Osteoblast (primary cell): ENCODE measurements around the gene SDR39U1. TPM values are rescaled to one million over a fixed set of nuclear protein-coding genes. Genes with fewer than 3 reads are reported as not detected.

Source experiments
- DNase-seq: peaks from one replicate; pipeline ENCODE4 v3.0.0; 2011; ENCODE audit warnings: low spot score, mixed read lengths; ENCODE audit not compliant: insufficient read length; ENCODE audit errors: missing footprints
- H2AFZ ChIP-seq: 2 replicates; pipeline ENCODE4 v1.6.0; 2011; ENCODE audit warnings: mild to moderate bottlenecking, low read length
- H3K27ac ChIP-seq: 2 replicates; pipeline ENCODE4 v1.5.1; 2011; ENCODE audit warnings: mild to moderate bottlenecking, low read depth, low read length, moderate library complexity
- H3K27me3 ChIP-seq: 2 replicates; pipeline ENCODE4 v1.6.0; 2012; ENCODE audit warnings: mild to moderate bottlenecking, control low read depth, inconsistent platforms, low read length, moderate library complexity; ENCODE audit not compliant: insufficient read depth
- H3K36me3 ChIP-seq: 2 replicates; pipeline ENCODE4 v1.5.1; 2011; ENCODE audit warnings: mild to moderate bottlenecking, low read length, control low read depth, moderate library complexity; ENCODE audit not compliant: insufficient read depth
- H3K4me1 ChIP-seq: 2 replicates; pipeline ENCODE4 v1.5.1; 2011; ENCODE audit warnings: mild to moderate bottlenecking, low read length, control low read depth, moderate library complexity; ENCODE audit not compliant: insufficient read depth
- H3K4me2 ChIP-seq: 2 replicates; pipeline ENCODE4 v1.6.0; 2011; ENCODE audit warnings: mild to moderate bottlenecking, low read length; ENCODE audit not compliant: insufficient read depth
- H3K4me3 ChIP-seq: fragments of 200-600 bp; sonication (generic); 3 replicates; pipeline ENCODE4 v1.5.1; 2012; ENCODE audit warnings: mild to moderate bottlenecking, low read length, inconsistent platforms; ENCODE audit not compliant: insufficient read depth
- H3K79me2 ChIP-seq: 2 replicates; pipeline ENCODE4 v1.6.0; 2012; ENCODE audit warnings: mild to moderate bottlenecking, low read length, control low read depth, inconsistent platforms; ENCODE audit not compliant: insufficient read depth
- H3K9me3 ChIP-seq: 2 replicates; pipeline ENCODE4 v1.5.1; 2011; ENCODE audit warnings: low read depth, low read length, control low read depth
- H4K20me1 ChIP-seq: 2 replicates; pipeline ENCODE4 v1.6.0; 2012; ENCODE audit warnings: mild to moderate bottlenecking, low read length, control low read depth; ENCODE audit not compliant: insufficient read depth
- total RNA-seq: library from RNA; depleted of rRNA; stranded (reverse); fragments of >200 nt; gene quantifications from 2 replicates; pipeline ENCODE4 v1.2.3, GENCODE V29; 2012
- TF ChIP-seq, protein P1 (sequence below): IDR thresholded peaks from 2 replicates; pipeline ENCODE4 v1.5.1; 2011; ENCODE audit warnings: mild to moderate bottlenecking, low read depth, low read length, moderate library complexity; ENCODE audit errors: extremely low read depth

Gene SDR39U1
- total RNA-seq, 1 donor: 11.6 TPM

DNA sequence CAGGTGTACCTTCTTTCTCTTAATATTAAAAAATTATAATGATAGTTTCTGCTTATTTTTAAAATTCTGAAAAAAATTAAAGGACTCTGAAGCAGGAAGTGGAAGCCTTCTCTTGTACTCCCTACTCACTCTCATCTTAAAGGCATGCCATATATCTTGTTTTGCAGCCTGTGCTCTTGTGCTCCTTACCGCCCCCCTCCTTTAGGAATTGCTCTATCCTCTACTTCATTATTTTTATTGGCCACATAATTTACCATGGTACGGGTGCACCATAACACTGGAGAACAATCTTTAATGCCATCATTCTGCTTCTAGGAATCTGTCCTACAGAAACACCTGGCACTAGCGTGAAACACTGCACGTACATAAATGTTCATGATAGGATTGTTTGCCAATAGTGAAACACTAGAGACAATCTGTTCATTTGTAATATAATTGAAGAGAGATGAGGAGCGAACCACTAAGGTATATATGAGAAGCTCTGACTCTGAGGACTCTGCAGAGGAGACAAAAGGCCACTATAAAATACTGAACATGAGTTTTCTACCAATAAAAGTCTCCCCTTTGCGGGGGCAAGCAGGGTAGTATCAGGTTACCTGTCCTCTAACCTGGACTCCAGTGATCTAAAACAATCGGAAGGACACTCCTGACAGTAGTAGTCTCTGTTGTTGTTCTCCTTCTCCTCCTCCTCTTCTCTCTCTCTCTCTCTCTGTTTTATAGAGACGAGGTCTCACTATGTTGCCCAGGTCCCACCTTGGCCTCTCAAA is 50.1 kb downstream of the SDR39U1 start:
- Histone ChIP-seq H3K4me3 (peak overlapping the region; percentile 2), H3K4me1 (peaks cover 14% of the 10 kb centered on the region), H3K9me3 (no peaks in the 10 kb centered on the region), H3K27ac (peak overlapping the region; percentile 56), H3K36me3 (no peaks in the 10 kb centered on the region), H3K27me3 (no peaks in the 10 kb centered on the region), H3K4me2 (peak overlapping the region; percentile 66), H3K79me2 (no peaks in the 10 kb centered on the region), H2AFZ (peak overlapping the region; percentile 19), H4K20me1 (no peaks in the 10 kb centered on the region)
- DNase-seq: peak; percentile 95
- TF ChIP-seq, protein P1, sequence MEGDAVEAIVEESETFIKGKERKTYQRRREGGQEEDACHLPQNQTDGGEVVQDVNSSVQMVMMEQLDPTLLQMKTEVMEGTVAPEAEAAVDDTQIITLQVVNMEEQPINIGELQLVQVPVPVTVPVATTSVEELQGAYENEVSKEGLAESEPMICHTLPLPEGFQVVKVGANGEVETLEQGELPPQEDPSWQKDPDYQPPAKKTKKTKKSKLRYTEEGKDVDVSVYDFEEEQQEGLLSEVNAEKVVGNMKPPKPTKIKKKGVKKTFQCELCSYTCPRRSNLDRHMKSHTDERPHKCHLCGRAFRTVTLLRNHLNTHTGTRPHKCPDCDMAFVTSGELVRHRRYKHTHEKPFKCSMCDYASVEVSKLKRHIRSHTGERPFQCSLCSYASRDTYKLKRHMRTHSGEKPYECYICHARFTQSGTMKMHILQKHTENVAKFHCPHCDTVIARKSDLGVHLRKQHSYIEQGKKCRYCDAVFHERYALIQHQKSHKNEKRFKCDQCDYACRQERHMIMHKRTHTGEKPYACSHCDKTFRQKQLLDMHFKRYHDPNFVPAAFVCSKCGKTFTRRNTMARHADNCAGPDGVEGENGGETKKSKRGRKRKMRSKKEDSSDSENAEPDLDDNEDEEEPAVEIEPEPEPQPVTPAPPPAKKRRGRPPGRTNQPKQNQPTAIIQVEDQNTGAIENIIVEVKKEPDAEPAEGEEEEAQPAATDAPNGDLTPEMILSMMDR: peak; percentile 26

DNA sequence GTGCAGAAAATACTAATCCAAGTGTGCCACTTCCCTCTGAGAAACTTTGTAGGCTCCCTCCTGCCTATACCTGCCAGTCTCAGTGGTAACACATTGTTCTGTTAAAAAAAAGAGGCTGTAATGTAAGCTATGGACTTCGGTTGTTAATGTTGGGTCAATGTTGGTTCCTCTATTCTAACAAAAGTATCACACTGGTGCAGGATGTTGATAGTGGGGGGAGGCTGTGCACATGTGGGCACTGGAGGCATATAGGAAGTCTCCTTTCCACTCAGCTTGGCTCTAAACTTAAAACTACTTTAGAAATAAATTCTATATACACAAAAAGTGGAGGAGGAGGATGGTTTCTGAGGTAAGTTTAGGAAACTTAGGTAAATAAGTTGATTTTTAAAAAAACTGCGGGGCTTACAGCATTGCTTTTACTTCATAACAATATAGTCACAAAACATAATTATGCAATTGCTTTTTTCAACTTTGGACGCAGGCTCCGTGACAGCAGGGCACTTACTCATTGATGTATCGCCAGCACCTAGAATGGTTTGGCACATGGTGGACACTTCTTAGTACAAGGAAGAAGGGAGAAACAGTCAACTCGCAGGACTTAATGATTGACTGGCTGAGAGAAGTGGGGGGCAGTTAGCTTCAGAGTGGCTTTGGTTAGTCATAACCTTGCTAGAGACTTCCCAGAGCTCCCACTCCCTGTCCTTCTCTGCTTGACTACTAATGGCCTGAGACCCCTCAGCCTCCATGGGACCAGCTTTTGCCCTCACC is 51.7 kb downstream of the SDR39U1 start:
- Histone ChIP-seq H3K27ac (no peak overlapping the region), H3K4me1 (peaks cover 11% of the 10 kb centered on the region), H3K4me3 (no peak overlapping the region), H3K36me3 (no peaks in the 10 kb centered on the region), H3K79me2 (no peaks in the 10 kb centered on the region), H3K4me2 (no peak overlapping the region), H3K27me3 (no peaks in the 10 kb centered on the region), H4K20me1 (no peaks in the 10 kb centered on the region), H3K9me3 (no peaks in the 10 kb centered on the region), H2AFZ (no peak overlapping the region)
- no peak for DNase-seq
- TF ChIP-seq, protein P1: no peak

Other genes starting within 250 kb of the SDR39U1 start
- gene TM9SF1, start 247.3 kb downstream of the SDR39U1 start, total RNA-seq: 78.2 and 84.3 TPM in 2 replicates
- gene TSSK4, start 237.1 kb downstream of the SDR39U1 start, total RNA-seq: 0.36 TPM in 1 of 2 replicates, not detected in the other
- 19.2 TPM in 2 replicates for gene CHMP4A, start 229.3 kb downstream of the SDR39U1 start, total RNA-seq
- gene MDP1, start 226.7 kb downstream of the SDR39U1 start, total RNA-seq: 14.1 and 14.8 TPM in 2 replicates
- 56.3 and 69.1 TPM in 2 replicates for gene NEDD8, start 210.4 kb downstream of the SDR39U1 start, total RNA-seq
- 70.7 and 86.5 TPM in 2 replicates for gene GMPR2, start 209.8 kb downstream of the SDR39U1 start, total RNA-seq
- gene TINF2, start 200.2 kb downstream of the SDR39U1 start, total RNA-seq: 62.6 and 63.4 TPM in 2 replicates
- gene TGM1, start 179.6 kb downstream of the SDR39U1 start, total RNA-seq: 0.36 and 1.2 TPM in 2 replicates
- 28.9 and 34.0 TPM in 2 replicates for gene RABGGTA, start 171.2 kb downstream of the SDR39U1 start, total RNA-seq
- 9.8 and 13.6 TPM in 2 replicates for gene DHRS1, start 143.0 kb downstream of the SDR39U1 start, total RNA-seq
- 17.4 and 21.0 TPM in 2 replicates for gene NOP9, start 142.9 kb downstream of the SDR39U1 start, total RNA-seq
- 0.36 and 0.59 TPM in 2 replicates for gene CIDEB, start 134.8 kb downstream of the SDR39U1 start, total RNA-seq
- 4.7 and 5.1 TPM in 2 replicates for gene LTB4R2, start 132.6 kb downstream of the SDR39U1 start, total RNA-seq
- gene LTB4R, start 131.3 kb downstream of the SDR39U1 start, total RNA-seq: 1.2 and 1.8 TPM in 2 replicates
- 17.7 and 18.8 TPM in 2 replicates for gene ADCY4, start 107.7 kb downstream of the SDR39U1 start, total RNA-seq
- 9.1 and 11.9 TPM in 2 replicates for gene RIPK3, start 102.8 kb downstream of the SDR39U1 start, total RNA-seq
- gene NFATC4, start 74.6 kb downstream of the SDR39U1 start, total RNA-seq: 101 and 107 TPM in 2 replicates
- gene NYNRIN, start 43.8 kb downstream of the SDR39U1 start, total RNA-seq: 7.2 and 9.1 TPM in 2 replicates
- gene CBLN3, start 13.1 kb downstream of the SDR39U1 start, total RNA-seq: 3.5 and 4.0 TPM in 2 replicates
- 58.6 and 62.5 TPM in 2 replicates for gene KHNYN, start 12.8 kb downstream of the SDR39U1 start, total RNA-seq
- gene CMA1, start 65.5 kb upstream of the SDR39U1 start, total RNA-seq: not detected in 2 replicates
- not detected in 2 replicates for gene CTSG, start 133.5 kb upstream of the SDR39U1 start, total RNA-seq
- gene GZMH, start 166.9 kb upstream of the SDR39U1 start, total RNA-seq: not detected in 2 replicates
- not detected in 2 replicates for gene GZMB, start 191.4 kb upstream of the SDR39U1 start, total RNA-seq